Stimulated activated naive CD4-positive, alpha-beta T cell (primary cell): ENCODE results near the gene MOSPD2.

Experiments used
- DNase-seq, 6 experiments: peaks; one replicate each; lab custom pipeline; 2025; lab: John Stamatoyannopoulos, UW

The MOSPD2 gene

GRCh38 chrX:14915596-14915995, 42.4 kb downstream of the MOSPD2 start:
- no peak for DNase-seq

- no peak for DNase-seq
Observed at GRCh38 chrX:14916017-14916674, 42.9 kb downstream of the MOSPD2 start.

GRCh38 chrX:14919407-14919806, 46.2 kb downstream of the MOSPD2 start:
- DNase-seq: no peak

GRCh38 chrX:14920196-14920595, 47.0 kb downstream of the MOSPD2 start:
- DNase-seq: no peak

GRCh38 chrX:14922437-14922836, 49.2 kb downstream of the MOSPD2 start:
- no peak for DNase-seq

- no peak for DNase-seq
Observed at GRCh38 chrX:14923761-14924160, 50.5 kb downstream of the MOSPD2 start.

- no peak for DNase-seq
Observed at GRCh38 chrX:14926471-14926870, 53.2 kb downstream of the MOSPD2 start.

- DNase-seq: no peak
Observed at GRCh38 chrX:14927401-14927800, 54.2 kb downstream of the MOSPD2 start.

GRCh38 chrX:14930663-14931062, 57.4 kb downstream of the MOSPD2 start:
- DNase-seq: no peak

- DNase-seq: no peak
Observed at GRCh38 chrX:14932136-14932535, 58.9 kb downstream of the MOSPD2 start.

- no peak for DNase-seq
Observed at GRCh38 chrX:14934423-14934822, 61.2 kb downstream of the MOSPD2 start.

GRCh38 chrX:14936561-14936960, 63.3 kb downstream of the MOSPD2 start:
- no peak for DNase-seq

GRCh38 chrX:14939644-14940043, 66.4 kb downstream of the MOSPD2 start:
- DNase-seq: no peak

- DNase-seq: no peak
Observed at GRCh38 chrX:14941301-14941700, 68.1 kb downstream of the MOSPD2 start.

- no peak for DNase-seq
Observed at GRCh38 chrX:14942341-14942740, 69.1 kb downstream of the MOSPD2 start.

GRCh38 chrX:14943962-14944361, 70.7 kb downstream of the MOSPD2 start:
- DNase-seq: no peak

GRCh38 chrX:14946606-14947155, 73.5 kb downstream of the MOSPD2 start:
- DNase-seq: no peak

GRCh38 chrX:14948691-14949090, 75.5 kb downstream of the MOSPD2 start:
- DNase-seq: no peak

- DNase-seq: no peak
Observed at GRCh38 chrX:14956813-14957582, 83.8 kb downstream of the MOSPD2 start.

- DNase-seq: no peak
Observed at GRCh38 chrX:14963447-14964236, 90.4 kb downstream of the MOSPD2 start.

- no peak for DNase-seq
Observed at GRCh38 chrX:14964500-14964899, 91.3 kb downstream of the MOSPD2 start.
